ENCODE measurements around the gene C2CD4C. TPM values are rescaled to one million over a fixed set of nuclear protein-coding genes. Genes with fewer than 3 reads are reported as not detected.

C2CD4C gene
- total and polyA plus RNA-seq, 4 donors: 0.88 to 1.4 (median 1.2) TPM

DNA sequence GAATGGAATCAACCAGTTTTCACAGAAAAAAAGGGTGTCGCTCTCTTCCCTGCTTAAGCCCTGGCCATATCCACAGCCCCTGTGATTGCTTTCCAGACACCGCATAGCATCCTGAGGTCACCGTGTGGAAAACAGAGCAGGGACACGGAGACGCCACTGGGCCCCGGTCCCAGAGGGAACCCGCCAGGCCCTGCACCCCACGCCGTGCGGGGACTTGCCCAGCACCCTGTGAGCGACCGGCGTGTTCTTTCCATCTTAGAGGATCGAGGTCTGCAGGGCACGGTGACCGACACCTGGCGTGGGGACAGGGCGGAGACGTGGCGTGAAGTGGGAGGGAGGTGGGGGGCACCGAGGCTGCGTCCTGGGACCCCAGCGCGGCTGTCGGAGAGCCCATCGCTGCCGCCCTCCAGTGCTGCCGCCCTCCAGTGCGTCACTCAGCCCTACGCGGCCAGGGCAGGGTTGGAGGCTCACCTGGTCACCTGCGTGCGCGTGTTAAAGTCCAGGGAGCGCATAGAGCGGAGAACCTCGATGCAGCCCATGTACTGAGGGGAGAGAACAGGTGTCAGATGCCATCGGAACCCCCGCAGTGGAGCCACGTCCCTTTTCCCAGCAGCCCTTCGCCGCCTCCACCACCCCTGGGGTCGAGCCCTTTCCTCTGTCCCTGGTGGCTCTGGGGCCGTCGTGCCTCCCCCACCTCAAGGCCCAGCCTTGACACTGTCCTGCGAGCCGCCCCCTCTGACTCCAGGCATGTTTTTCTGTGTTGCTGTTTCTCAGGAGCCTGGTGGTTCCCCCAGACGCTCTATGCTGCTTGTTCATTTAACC is 31.7 kb upstream of the C2CD4C start:
- peaks cover 0 to 6% (median 0%) of the 10 kb centered on the region in 4 donors for H3K36me3 ChIP-seq (ENCODE audit: control insufficient read depth in 4 of 4, insufficient read depth in 4 of 4, low read length in 4 of 4)
- H3K27ac ChIP-seq (ENCODE audit: low read depth in 1 of 2, low read length in 1 of 2): no peak overlapping the region
- H3K4me1 ChIP-seq (ENCODE audit: control insufficient read depth in 5 of 5, insufficient read depth in 5 of 5, low read length in 5 of 5): peaks cover 0 to 4% (median 0%) of the 10 kb centered on the region in 5 donors
- WGBS, 2 donors: 80 to 86% methylated on average over 48 of the region's 48 CpGs
- peaks cover 0 to 11% (median 0%) of the 10 kb centered on the region in 3 donors for H3K27me3 ChIP-seq (ENCODE audit: control insufficient read depth in 3 of 3, insufficient read depth in 3 of 3, low read length in 2 of 3)
- TF ChIP-seq, protein P1, sequence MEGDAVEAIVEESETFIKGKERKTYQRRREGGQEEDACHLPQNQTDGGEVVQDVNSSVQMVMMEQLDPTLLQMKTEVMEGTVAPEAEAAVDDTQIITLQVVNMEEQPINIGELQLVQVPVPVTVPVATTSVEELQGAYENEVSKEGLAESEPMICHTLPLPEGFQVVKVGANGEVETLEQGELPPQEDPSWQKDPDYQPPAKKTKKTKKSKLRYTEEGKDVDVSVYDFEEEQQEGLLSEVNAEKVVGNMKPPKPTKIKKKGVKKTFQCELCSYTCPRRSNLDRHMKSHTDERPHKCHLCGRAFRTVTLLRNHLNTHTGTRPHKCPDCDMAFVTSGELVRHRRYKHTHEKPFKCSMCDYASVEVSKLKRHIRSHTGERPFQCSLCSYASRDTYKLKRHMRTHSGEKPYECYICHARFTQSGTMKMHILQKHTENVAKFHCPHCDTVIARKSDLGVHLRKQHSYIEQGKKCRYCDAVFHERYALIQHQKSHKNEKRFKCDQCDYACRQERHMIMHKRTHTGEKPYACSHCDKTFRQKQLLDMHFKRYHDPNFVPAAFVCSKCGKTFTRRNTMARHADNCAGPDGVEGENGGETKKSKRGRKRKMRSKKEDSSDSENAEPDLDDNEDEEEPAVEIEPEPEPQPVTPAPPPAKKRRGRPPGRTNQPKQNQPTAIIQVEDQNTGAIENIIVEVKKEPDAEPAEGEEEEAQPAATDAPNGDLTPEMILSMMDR (IDR thresholded peaks at IDR 0.05; ENCODE audit: control extremely low read depth, extremely low read depth): no peak
- DNase-seq: no peak
- H3K4me3 ChIP-seq: no peak overlapping the region
- no peak overlapping the region for H3K9ac ChIP-seq (ENCODE audit: insufficient read depth in 1 of 2, low read length in 2 of 2)
- ATAC-seq (ENCODE audit: insufficient read depth, low FRiP score): no peak
- H3K9me3 ChIP-seq (ENCODE audit: control insufficient read depth in 4 of 4, insufficient read depth in 3 of 4, low read length in 3 of 4): peaks cover 0 to 5% (median 0%) of the 10 kb centered on the region in 4 donors

- peaks cover 0 to 11% (median 0%) of the 10 kb centered on the region in 3 donors for H3K27me3 ChIP-seq (ENCODE audit: control insufficient read depth in 3 of 3, insufficient read depth in 3 of 3, low read length in 2 of 3)
- H3K4me3 ChIP-seq: no peak overlapping the region
- TF ChIP-seq, protein P1 (IDR thresholded peaks at IDR 0.05; ENCODE audit: control extremely low read depth, extremely low read depth): no peak
- no peak overlapping the region for H3K27ac ChIP-seq (ENCODE audit: low read depth in 1 of 2, low read length in 1 of 2)
- H3K9ac ChIP-seq (ENCODE audit: insufficient read depth in 1 of 2, low read length in 2 of 2): no peak overlapping the region
- no peak for DNase-seq
- peaks cover 0 to 5% (median 0%) of the 10 kb centered on the region in 4 donors for H3K9me3 ChIP-seq (ENCODE audit: control insufficient read depth in 4 of 4, insufficient read depth in 3 of 4, low read length in 3 of 4)
- ATAC-seq (ENCODE audit: insufficient read depth, low FRiP score): no peak
- WGBS, 2 donors: 80 to 89% methylated on average over 27 of the region's 27 CpGs
- H3K36me3 ChIP-seq (ENCODE audit: control insufficient read depth in 4 of 4, insufficient read depth in 4 of 4, low read length in 4 of 4): peaks cover 0 to 6% (median 1%) of the 10 kb centered on the region in 4 donors
- peaks cover 0 to 4% (median 0%) of the 10 kb centered on the region in 5 donors for H3K4me1 ChIP-seq (ENCODE audit: control insufficient read depth in 5 of 5, insufficient read depth in 5 of 5, low read length in 5 of 5)
Observed at GRCh38 chr19:439167-439900, 30.4 kb upstream of the C2CD4C start.

GRCh38 chr19:438416-438958 is 29.5 kb upstream of the C2CD4C start:
- Histone ChIP-seq H3K9ac (ENCODE audit: insufficient read depth in 1 of 2, low read length in 2 of 2) (no peak overlapping the region), H3K9me3 (ENCODE audit: control insufficient read depth in 4 of 4, insufficient read depth in 3 of 4, low read length in 3 of 4) (peaks cover 0 to 4% (median 0%) of the 10 kb centered on the region in 4 donors), H3K27ac (ENCODE audit: low read depth in 1 of 2, low read length in 1 of 2) (no peak overlapping the region), H3K4me1 (ENCODE audit: control insufficient read depth in 5 of 5, insufficient read depth in 5 of 5, low read length in 5 of 5) (peaks cover 0 to 4% (median 0%) of the 10 kb centered on the region in 5 donors), H3K36me3 (ENCODE audit: control insufficient read depth in 4 of 4, insufficient read depth in 4 of 4, low read length in 4 of 4) (peaks cover 0 to 8% (median 3%) of the 10 kb centered on the region in 4 donors), H3K4me3 (no peak overlapping the region), H3K27me3 (ENCODE audit: control insufficient read depth in 3 of 3, insufficient read depth in 3 of 3, low read length in 2 of 3) (peaks cover 0 to 11% (median 0%) of the 10 kb centered on the region in 3 donors)
- WGBS, 2 donors: 59 to 79% methylated on average over 27 to 29 of the region's 29 CpGs
- TF ChIP-seq, protein P1 (IDR thresholded peaks at IDR 0.05; ENCODE audit: control extremely low read depth, extremely low read depth): no peak
- DNase-seq: no peak
- no peak for ATAC-seq (ENCODE audit: insufficient read depth, low FRiP score)

Data from lung (tissue), 12 donors.